Liver (tissue), 9 donors: ENCODE data around the gene PALM3. TPM values are rescaled to one million over a fixed set of nuclear protein-coding genes. Genes with fewer than 3 reads are reported as not detected.

Experiments used
- DNase-seq: peaks from one replicate; pipeline ENCODE4 v3.0.0-alpha.2; 2017; ENCODE audit warnings: low spot score
- H3K27ac ChIP-seq, 2 donors: one replicate each; pipeline ENCODE4 v1.7.0; 2013; ENCODE audit warnings: inconsistent platforms in 2 of 2, low read length in 2 of 2, control low read depth in 1 of 2, low read depth in 1 of 2, mild to moderate bottlenecking in 1 of 2
- H3K27me3 ChIP-seq, 4 donors: one replicate each; pipeline versions ENCODE4 v1.6.1 to v1.7.0; 2013; ENCODE audit warnings: low read length in 3 of 4, inconsistent platforms in 1 of 4, mild to moderate bottlenecking in 1 of 4, moderate library complexity in 1 of 4; ENCODE audit not compliant: control insufficient read depth in 4 of 4, insufficient read depth in 4 of 4
- H3K36me3 ChIP-seq, 4 donors: one replicate each; pipeline versions ENCODE4 v1.6.1 to v1.7.0; 2013; ENCODE audit warnings: low read length in 3 of 4, mild to moderate bottlenecking in 3 of 4, low read depth in 1 of 4, moderate library complexity in 1 of 4; ENCODE audit not compliant: control insufficient read depth in 4 of 4, insufficient read depth in 3 of 4
- H3K4me1 ChIP-seq, 4 donors: one replicate each; pipeline versions ENCODE4 v1.6.1 to v1.7.0; 2013; ENCODE audit warnings: low read length in 3 of 4, mild to moderate bottlenecking in 3 of 4, moderate library complexity in 1 of 4; ENCODE audit not compliant: control insufficient read depth in 4 of 4, insufficient read depth in 4 of 4
- H3K4me3 ChIP-seq, 3 donors: one replicate each; pipeline versions ENCODE4 v1.6.1 to v1.7.0; 2013; ENCODE audit warnings: low read length in 3 of 3, control low read depth in 1 of 3, low read depth in 1 of 3, mild to moderate bottlenecking in 1 of 3
- H3K9ac ChIP-seq, 2 donors: one replicate each; pipeline ENCODE4 v1.7.0; 2013; ENCODE audit warnings: low read length in 2 of 2, mild to moderate bottlenecking in 2 of 2, moderate library complexity in 2 of 2, control low read depth in 1 of 2, low read depth in 1 of 2
- H3K9me3 ChIP-seq, 4 donors: one replicate each; pipeline versions ENCODE4 v1.6.1 to v1.7.0; 2013; ENCODE audit warnings: low read length in 3 of 4; ENCODE audit not compliant: control insufficient read depth in 4 of 4
- EGR1 ChIP-seq, 2 donors: IDR thresholded peaks; 2 replicates each; pipeline ENCODE4 v1.6.1; 2016 to 2018; ENCODE audit warnings: antibody characterized with exemption in 2 of 2, low read depth in 2 of 2
- FOXA1 ChIP-seq: IDR thresholded peaks from 2 replicates; pipeline ENCODE4 v1.6.1; 2016; ENCODE audit warnings: antibody characterized with exemption
- FOXA2 ChIP-seq: IDR thresholded peaks from 2 replicates; pipeline ENCODE4 v1.6.1; 2016; ENCODE audit warnings: antibody characterized with exemption
- GABPA ChIP-seq, 2 donors: IDR thresholded peaks in 1 of 2; conservative IDR thresholded peaks in 1 of 2; 2 replicates each; pipeline ENCODE4 v1.6.1; 2016; ENCODE audit warnings: antibody characterized with exemption in 2 of 2, mild to moderate bottlenecking in 1 of 2, moderate library complexity in 1 of 2
- HNF4A ChIP-seq, 2 donors: conservative IDR thresholded peaks; 2 replicates each; pipeline ENCODE4 v1.6.1; 2016; ENCODE audit warnings: antibody characterized with exemption in 2 of 2, mild to moderate bottlenecking in 2 of 2
- HNF4G ChIP-seq: IDR thresholded peaks from 2 replicates; pipeline ENCODE4 v1.6.1; 2016; ENCODE audit warnings: antibody characterized with exemption
- JUND ChIP-seq, 2 donors: IDR thresholded peaks; 2 replicates each; pipeline ENCODE4 v1.6.1; 2016; ENCODE audit warnings: antibody characterized with exemption in 2 of 2
- NR2F2 ChIP-seq: IDR thresholded peaks from 2 replicates; pipeline ENCODE4 v1.6.1; 2016; ENCODE audit warnings: antibody characterized with exemption
- RAD21 ChIP-seq, 2 donors: IDR thresholded peaks; 2 replicates each; pipeline ENCODE4 v1.6.1; 2016; ENCODE audit warnings: antibody characterized with exemption in 2 of 2, mild to moderate bottlenecking in 2 of 2
- RXRA ChIP-seq, 2 donors: IDR thresholded peaks; 2 replicates each; pipeline ENCODE4 v1.6.1; 2017 to 2018; ENCODE audit warnings: antibody characterized with exemption in 2 of 2, mild to moderate bottlenecking in 1 of 2
- SP1 ChIP-seq: IDR thresholded peaks from 2 replicates; pipeline ENCODE4 v1.6.1; 2018; ENCODE audit warnings: antibody characterized with exemption, mild to moderate bottlenecking
- TAF1 ChIP-seq: conservative IDR thresholded peaks from 2 replicates; pipeline ENCODE4 v1.6.1; 2016; ENCODE audit warnings: antibody characterized with exemption, mild to moderate bottlenecking
- YY1 ChIP-seq: IDR thresholded peaks from 2 replicates; pipeline ENCODE4 v1.6.1; 2016; ENCODE audit warnings: antibody characterized with exemption, mild to moderate bottlenecking
- WGBS: extraction: QIAGEN DNeasy Blood & Tissue Kit; methylation state at CpG from one replicate; pipeline ENCODE4 v1.1.7; 2013; 5-methylcytosine and 5-hydroxymethylcytosine counted together
- polyA plus RNA-seq, 2 donors: library from polyadenylated mRNA; stranded (reverse) in 1 of 2; unstranded in 1 of 2; fragments of 200-250 nt in 1 of 2; fragments of >200 nt in 1 of 2; fragmentation: Nextera tagmentation in 1 of 2; extraction: Ambion mirVana in 1 of 2; gene quantifications; one replicate each; pipeline versions ENCODE4 v1.2.1 to v1.2.3, GENCODE V29; 2013 to 2015
- total RNA-seq, 2 donors: library from RNA; depleted of rRNA; stranded (reverse); fragments of >200 nt; gene quantifications; one replicate each; pipeline ENCODE4 v1.2.3, GENCODE V29; 2014
- TF ChIP-seq, protein P1 (sequence below): IDR thresholded peaks from 2 replicates; pipeline ENCODE4 v1.6.1; 2016; ENCODE audit warnings: antibody characterized with exemption
- TF ChIP-seq, protein P2 (sequence below): IDR thresholded peaks from 2 replicates; pipeline ENCODE4 v1.6.1; 2016; ENCODE audit warnings: antibody characterized with exemption
- TF ChIP-seq, protein P3 (sequence below): fragments of 150-350 bp; IDR thresholded peaks from 2 replicates; pipeline ENCODE4 v1.5.1; 2017; ENCODE audit warnings: improper control_type of control experiment, low read depth, low read length; ENCODE audit not compliant: missing input control
- TF ChIP-seq, protein P4 (sequence below): IDR thresholded peaks from 2 replicates; pipeline ENCODE4 v1.6.1; 2016; ENCODE audit warnings: antibody characterized with exemption
- TF ChIP-seq, protein P5 (sequence below): IDR thresholded peaks from 2 replicates; pipeline ENCODE4 v1.6.1; 2016; ENCODE audit warnings: antibody characterized with exemption, mild to moderate bottlenecking
- donor health status: healthy.
- donor health status: healthy.
- donor health status: healthy.
- donor health status: healthy.
- donor health status: healthy.

Gene PALM3
- total and polyA plus RNA-seq, 4 donors: 1.4 to 17.9 (median 5.9) TPM

DNA sequence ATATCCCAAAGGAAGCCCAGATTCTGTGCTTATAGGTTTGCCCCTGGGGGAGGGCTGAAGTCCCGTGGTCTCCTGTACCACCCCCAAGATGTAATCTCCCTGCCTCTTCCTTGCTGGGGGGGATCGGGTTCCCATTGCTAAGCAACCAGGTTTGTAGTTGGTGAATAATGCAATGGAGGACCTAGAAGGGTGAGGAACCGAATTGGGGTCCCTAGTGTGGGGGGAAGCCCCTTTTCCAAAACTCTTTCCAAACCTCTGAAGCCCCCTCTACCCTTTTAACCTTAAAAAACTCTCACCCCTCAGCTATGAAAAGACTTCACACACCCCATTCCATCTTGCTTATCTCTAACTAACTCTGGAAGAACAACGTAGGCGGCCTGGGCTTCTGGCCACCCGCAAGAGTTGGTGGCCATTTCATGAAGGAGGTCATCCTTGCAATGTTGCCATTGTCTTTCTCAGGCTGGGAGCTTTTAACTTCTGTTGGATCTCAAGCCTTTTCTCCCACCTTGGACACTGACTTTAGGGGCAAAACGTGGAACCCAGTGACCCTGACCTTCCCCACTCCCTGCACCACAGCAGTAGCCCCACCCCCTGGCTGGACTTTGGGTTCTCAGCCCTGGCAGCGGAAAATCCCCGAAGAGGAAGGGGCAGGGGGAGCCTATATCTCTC is 661 bp downstream of the PALM3 start (continued):
- TF ChIP-seq EGR1 (IDR thresholded peaks at IDR 0.05; ENCODE audit: low read depth in 2 of 2) (peak in 1 of 2 donors; percentile 22), NR2F2 (peak; percentile 59)

DNA sequence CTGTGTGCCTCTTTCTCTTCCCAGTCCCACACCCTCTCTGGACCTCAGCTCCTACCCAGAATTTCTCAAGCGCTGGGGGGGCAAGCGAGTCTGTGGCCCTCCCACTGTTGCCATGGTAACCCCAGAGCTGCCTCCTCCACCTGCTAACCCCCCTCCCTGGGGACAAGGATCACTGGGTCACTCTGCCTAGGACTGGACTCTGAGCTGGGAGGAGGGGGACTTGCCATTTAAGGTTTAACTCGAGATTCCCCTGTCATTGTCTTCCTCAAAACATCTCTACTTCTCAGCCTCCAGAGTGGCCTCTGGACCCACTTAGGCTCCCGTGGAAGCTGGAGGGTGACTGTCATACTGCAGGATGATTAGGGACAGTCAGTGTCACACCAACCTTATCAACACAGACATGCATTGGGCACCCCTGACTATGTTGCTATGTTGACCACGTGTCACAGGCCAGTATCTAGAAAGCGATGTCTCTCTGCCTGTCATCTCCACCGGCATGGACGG is 2.2 kb downstream of the PALM3 start:
- H3K4me3 ChIP-seq: peak overlapping the region in 1 of 3 donors; percentile 7
- peak; percentile 55 for DNase-seq
- H3K9ac ChIP-seq: no peak overlapping the region
- WGBS: 21% methylated on average over 8 of the region's 8 CpGs
- H3K36me3 ChIP-seq: peaks cover 7 to 18% (median 11%) of the 10 kb centered on the region in 4 donors
- H3K9me3 ChIP-seq: no peaks in the 10 kb centered on the region
- peaks cover 1 to 41% (median 24%) of the 10 kb centered on the region in 4 donors for H3K4me1 ChIP-seq
- peaks cover 0 to 3% (median 0%) of the 10 kb centered on the region in 4 donors for H3K27me3 ChIP-seq
- TF ChIP-seq RXRA (IDR thresholded peaks at IDR 0.05) (peak; percentile 85 to 88), FOXA2 (no peak), YY1 (peak; percentile 11), JUND (IDR thresholded peaks at IDR 0.05) (no peak), RAD21 (IDR thresholded peaks at IDR 0.05) (peak in 1 of 2 donors; percentile 32), HNF4G (peak; percentile 93), NR2F2 (peak; percentile 30), HNF4A (conservative IDR thresholded peaks at IDR 0.05) (peak; percentile 96 to 98), TAF1 (no peak), SP1 (peak; percentile 94)
- TF ChIP-seq, protein P1, sequence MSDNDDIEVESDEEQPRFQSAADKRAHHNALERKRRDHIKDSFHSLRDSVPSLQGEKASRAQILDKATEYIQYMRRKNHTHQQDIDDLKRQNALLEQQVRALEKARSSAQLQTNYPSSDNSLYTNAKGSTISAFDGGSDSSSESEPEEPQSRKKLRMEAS: peak; percentile 55
- TF ChIP-seq, protein P2, sequence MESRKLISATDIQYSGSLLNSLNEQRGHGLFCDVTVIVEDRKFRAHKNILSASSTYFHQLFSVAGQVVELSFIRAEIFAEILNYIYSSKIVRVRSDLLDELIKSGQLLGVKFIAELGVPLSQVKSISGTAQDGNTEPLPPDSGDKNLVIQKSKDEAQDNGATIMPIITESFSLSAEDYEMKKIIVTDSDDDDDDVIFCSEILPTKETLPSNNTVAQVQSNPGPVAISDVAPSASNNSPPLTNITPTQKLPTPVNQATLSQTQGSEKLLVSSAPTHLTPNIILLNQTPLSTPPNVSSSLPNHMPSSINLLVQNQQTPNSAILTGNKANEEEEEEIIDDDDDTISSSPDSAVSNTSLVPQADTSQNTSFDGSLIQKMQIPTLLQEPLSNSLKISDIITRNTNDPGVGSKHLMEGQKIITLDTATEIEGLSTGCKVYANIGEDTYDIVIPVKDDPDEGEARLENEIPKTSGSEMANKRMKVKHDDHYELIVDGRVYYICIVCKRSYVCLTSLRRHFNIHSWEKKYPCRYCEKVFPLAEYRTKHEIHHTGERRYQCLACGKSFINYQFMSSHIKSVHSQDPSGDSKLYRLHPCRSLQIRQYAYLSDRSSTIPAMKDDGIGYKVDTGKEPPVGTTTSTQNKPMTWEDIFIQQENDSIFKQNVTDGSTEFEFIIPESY: no peak
- H3K27ac ChIP-seq: peak overlapping the region in 1 of 2 donors; percentile 6

DNA sequence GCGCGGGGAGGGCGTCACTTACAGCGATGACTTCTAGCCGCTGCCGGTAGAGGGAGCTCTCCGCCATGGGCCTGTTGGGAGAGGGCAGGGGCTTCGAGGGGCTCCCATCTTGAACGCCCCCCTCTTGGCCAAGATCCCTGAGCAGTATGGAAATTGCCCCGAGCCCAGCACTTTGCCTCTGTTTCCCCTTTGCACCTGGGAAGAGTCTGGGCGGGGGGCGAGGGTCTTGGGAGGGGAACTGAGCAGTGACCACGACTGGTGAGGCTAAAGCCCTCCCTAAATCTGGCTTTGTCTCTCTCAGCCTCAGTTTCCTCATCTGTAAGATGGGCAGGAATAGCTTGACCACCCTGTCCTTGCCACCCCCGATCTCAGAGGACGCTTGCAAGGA is 2.8 kb downstream of the PALM3 start:
- no peak overlapping the region for H3K4me3 ChIP-seq
- peaks cover 1 to 41% (median 24%) of the 10 kb centered on the region in 4 donors for H3K4me1 ChIP-seq
- no peak overlapping the region for H3K9ac ChIP-seq
- H3K27ac ChIP-seq: no peak overlapping the region
- WGBS: 51% methylated on average over 15 of the region's 15 CpGs
- DNase-seq: no peak
- H3K9me3 ChIP-seq: no peaks in the 10 kb centered on the region
- H3K36me3 ChIP-seq: peaks cover 7 to 18% (median 11%) of the 10 kb centered on the region in 4 donors
- H3K27me3 ChIP-seq: peaks cover 0 to 3% (median 0%) of the 10 kb centered on the region in 4 donors
- TF ChIP-seq FOXA2: no peak
- TF ChIP-seq JUND (IDR thresholded peaks at IDR 0.05): no peak
- no peak for TF ChIP-seq RXRA (IDR thresholded peaks at IDR 0.05)
- TF ChIP-seq YY1: no peak
- no peak for TF ChIP-seq TAF1
- TF ChIP-seq, protein P3, sequence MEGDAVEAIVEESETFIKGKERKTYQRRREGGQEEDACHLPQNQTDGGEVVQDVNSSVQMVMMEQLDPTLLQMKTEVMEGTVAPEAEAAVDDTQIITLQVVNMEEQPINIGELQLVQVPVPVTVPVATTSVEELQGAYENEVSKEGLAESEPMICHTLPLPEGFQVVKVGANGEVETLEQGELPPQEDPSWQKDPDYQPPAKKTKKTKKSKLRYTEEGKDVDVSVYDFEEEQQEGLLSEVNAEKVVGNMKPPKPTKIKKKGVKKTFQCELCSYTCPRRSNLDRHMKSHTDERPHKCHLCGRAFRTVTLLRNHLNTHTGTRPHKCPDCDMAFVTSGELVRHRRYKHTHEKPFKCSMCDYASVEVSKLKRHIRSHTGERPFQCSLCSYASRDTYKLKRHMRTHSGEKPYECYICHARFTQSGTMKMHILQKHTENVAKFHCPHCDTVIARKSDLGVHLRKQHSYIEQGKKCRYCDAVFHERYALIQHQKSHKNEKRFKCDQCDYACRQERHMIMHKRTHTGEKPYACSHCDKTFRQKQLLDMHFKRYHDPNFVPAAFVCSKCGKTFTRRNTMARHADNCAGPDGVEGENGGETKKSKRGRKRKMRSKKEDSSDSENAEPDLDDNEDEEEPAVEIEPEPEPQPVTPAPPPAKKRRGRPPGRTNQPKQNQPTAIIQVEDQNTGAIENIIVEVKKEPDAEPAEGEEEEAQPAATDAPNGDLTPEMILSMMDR: peak; percentile 35
- no peak for TF ChIP-seq GABPA (IDR thresholded peaks at IDR 0.05 in 1 of 2, conservative IDR thresholded peaks at IDR 0.05 in 1 of 2)
- TF ChIP-seq, protein P1: no peak
- TF ChIP-seq, protein P4, sequence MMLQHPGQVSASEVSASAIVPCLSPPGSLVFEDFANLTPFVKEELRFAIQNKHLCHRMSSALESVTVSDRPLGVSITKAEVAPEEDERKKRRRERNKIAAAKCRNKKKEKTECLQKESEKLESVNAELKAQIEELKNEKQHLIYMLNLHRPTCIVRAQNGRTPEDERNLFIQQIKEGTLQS: no peak
- TF ChIP-seq, protein P2: no peak
- TF ChIP-seq HNF4G: no peak
- no peak for TF ChIP-seq EGR1 (IDR thresholded peaks at IDR 0.05; ENCODE audit: low read depth in 2 of 2)
- TF ChIP-seq RAD21 (IDR thresholded peaks at IDR 0.05): peak in 1 of 2 donors; percentile 27
- no peak for TF ChIP-seq SP1
- TF ChIP-seq, protein P5, sequence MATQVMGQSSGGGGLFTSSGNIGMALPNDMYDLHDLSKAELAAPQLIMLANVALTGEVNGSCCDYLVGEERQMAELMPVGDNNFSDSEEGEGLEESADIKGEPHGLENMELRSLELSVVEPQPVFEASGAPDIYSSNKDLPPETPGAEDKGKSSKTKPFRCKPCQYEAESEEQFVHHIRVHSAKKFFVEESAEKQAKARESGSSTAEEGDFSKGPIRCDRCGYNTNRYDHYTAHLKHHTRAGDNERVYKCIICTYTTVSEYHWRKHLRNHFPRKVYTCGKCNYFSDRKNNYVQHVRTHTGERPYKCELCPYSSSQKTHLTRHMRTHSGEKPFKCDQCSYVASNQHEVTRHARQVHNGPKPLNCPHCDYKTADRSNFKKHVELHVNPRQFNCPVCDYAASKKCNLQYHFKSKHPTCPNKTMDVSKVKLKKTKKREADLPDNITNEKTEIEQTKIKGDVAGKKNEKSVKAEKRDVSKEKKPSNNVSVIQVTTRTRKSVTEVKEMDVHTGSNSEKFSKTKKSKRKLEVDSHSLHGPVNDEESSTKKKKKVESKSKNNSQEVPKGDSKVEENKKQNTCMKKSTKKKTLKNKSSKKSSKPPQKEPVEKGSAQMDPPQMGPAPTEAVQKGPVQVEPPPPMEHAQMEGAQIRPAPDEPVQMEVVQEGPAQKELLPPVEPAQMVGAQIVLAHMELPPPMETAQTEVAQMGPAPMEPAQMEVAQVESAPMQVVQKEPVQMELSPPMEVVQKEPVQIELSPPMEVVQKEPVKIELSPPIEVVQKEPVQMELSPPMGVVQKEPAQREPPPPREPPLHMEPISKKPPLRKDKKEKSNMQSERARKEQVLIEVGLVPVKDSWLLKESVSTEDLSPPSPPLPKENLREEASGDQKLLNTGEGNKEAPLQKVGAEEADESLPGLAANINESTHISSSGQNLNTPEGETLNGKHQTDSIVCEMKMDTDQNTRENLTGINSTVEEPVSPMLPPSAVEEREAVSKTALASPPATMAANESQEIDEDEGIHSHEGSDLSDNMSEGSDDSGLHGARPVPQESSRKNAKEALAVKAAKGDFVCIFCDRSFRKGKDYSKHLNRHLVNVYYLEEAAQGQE: no peak
- TF ChIP-seq NR2F2: no peak
- TF ChIP-seq HNF4A (conservative IDR thresholded peaks at IDR 0.05): no peak
- TF ChIP-seq FOXA1: no peak
